Activated T-cell treated with anti-CD3 and anti-CD28 coated beads for 1 hour (primary cell): ENCODE results near the gene MAP2K2.
"Not testable (repeated sequence)": the region's sequence is repeated elsewhere in the genome, so short reads cannot be mapped to it uniquely, and the experiment has no call there.

Experiments used
- DNase-seq: peaks from one replicate; pipeline ENCODE4 v3.0.0-alpha.2; 2020; ENCODE audit warnings: low read depth

MAP2K2 gene

GRCh38 chr19:4130744-4131438 is 7.0 kb upstream of the MAP2K2 start:
- no peak for DNase-seq

GRCh38 chr19:4129050-4129449 is 5.1 kb upstream of the MAP2K2 start:
- not testable (repeated sequence) for DNase-seq

GRCh38 chr19:4127322-4127721 is 3.4 kb upstream of the MAP2K2 start:
- DNase-seq: not testable (repeated sequence)

- DNase-seq: no peak
Observed at GRCh38 chr19:4124638-4125037, 716 bp upstream of the MAP2K2 start.

- DNase-seq: no peak
Observed at GRCh38 chr19:4122480-4122879, 1.4 kb downstream of the MAP2K2 start.

GRCh38 chr19:4121815-4122214 is 2.1 kb downstream of the MAP2K2 start:
- DNase-seq: no peak

- DNase-seq: no peak
Observed at GRCh38 chr19:4121273-4121612, 2.7 kb downstream of the MAP2K2 start.

GRCh38 chr19:4120559-4121272 is 3.2 kb downstream of the MAP2K2 start:
- no peak for DNase-seq

- no peak for DNase-seq
Observed at GRCh38 chr19:4119763-4120162, 4.2 kb downstream of the MAP2K2 start.

- no peak for DNase-seq
Observed at GRCh38 chr19:4115818-4116385, 8.0 kb downstream of the MAP2K2 start.

GRCh38 chr19:4115050-4115817 is 8.7 kb downstream of the MAP2K2 start:
- peak; percentile 53 for DNase-seq

GRCh38 chr19:4114181-4114580 is 9.7 kb downstream of the MAP2K2 start:
- no peak for DNase-seq

GRCh38 chr19:4113398-4114088 is 10.4 kb downstream of the MAP2K2 start:
- DNase-seq: no peak

- DNase-seq: no peak
Observed at GRCh38 chr19:4112367-4112766, 11.6 kb downstream of the MAP2K2 start.

- DNase-seq: no peak
Observed at GRCh38 chr19:4109626-4109945, 14.3 kb downstream of the MAP2K2 start.

- DNase-seq: peak; percentile 62
Observed at GRCh38 chr19:4108767-4109625, 14.9 kb downstream of the MAP2K2 start.

- DNase-seq: no peak
Observed at GRCh38 chr19:4103080-4103433, 20.9 kb downstream of the MAP2K2 start.

- no peak for DNase-seq
Observed at GRCh38 chr19:4102339-4103079, 21.4 kb downstream of the MAP2K2 start.

- DNase-seq: no peak
Observed at GRCh38 chr19:4101496-4101770, 22.5 kb downstream of the MAP2K2 start.

- no peak for DNase-seq
Observed at GRCh38 chr19:4100647-4101495, 23.1 kb downstream of the MAP2K2 start.
